HG02759 (cell line): ENCODE results near the gene LARGE2.

Source experiments
- ATAC-seq: cut with Tn5 transposase; IDR thresholded peaks from one replicate; pipeline ENCODE4 v1.9.1; 2021; ENCODE audit warnings: mild to moderate bottlenecking, moderate library complexity; ENCODE audit not compliant: unreplicated experiment

Gene LARGE2

DNA sequence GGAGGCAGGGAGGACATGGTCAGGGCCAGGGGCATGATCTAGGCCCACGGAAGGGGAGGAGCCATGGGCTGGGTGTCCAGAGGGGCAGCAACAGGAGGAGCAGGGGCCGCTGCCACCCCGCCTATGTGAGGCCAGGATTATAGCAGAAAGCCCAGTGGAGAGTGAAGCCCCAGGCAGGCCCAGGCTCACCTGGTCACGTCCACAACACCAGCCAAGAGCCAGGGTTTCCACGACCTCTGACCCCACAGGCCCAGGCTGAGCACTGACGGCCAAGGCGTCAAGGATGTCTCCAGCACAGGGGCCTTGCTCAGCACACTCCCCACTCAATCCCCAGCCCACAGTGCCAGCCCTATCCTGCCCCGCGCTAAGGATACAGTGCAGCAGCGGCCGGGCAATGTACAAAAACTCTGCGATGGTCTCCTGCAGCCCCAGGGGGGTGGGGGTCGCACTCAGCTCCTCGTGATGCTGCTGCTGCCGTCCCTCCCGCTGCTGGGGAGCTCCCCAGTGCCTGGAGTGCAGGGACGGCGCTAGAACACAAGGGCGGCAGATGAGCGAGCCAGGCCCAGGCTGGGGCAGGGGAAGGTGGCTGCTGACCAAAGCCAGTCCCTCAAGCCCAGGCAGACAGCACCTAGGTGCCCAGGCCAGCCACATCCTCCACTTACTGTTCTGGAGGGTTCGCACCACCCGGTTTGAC is 8.4 kb upstream of the LARGE2 start:
- no peak for ATAC-seq

DNA sequence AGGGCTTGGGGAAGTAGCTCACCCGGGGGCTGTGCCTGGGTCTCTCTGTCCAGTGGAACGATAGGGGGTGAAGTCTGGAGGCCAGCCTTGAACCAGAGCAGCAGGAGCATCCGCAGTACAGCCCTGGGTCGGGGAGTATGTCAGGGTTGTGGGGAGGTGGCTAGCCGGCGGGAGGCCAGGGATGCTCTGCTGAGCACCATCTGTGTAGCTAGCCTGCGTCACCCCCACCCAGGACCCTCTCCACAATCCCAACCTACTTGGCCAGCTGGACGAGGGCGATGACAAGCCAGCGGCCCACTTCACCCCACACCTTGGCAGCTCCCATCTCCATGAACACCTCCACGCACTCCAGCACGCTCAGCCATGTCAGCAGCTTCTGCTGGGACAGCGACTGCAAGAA is 7.0 kb upstream of the LARGE2 start:
- no peak for ATAC-seq

DNA sequence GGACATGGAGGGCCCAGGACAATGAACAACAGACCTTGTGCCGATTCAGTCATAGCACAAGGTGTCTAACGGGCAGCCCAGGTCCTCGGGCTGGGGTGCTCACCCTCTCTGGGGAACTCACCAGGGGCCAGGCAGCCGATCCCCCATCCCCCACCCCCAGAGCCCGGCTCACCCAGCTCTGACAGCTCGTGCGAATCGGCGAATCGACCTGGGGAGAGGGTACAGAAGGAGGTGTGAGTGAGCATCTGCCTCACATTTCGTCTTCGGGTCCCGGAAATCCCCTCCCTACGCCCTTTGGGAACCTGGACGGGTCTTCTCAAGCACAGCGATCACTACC is 5.2 kb upstream of the LARGE2 start:
- peak; percentile 1 for ATAC-seq

DNA sequence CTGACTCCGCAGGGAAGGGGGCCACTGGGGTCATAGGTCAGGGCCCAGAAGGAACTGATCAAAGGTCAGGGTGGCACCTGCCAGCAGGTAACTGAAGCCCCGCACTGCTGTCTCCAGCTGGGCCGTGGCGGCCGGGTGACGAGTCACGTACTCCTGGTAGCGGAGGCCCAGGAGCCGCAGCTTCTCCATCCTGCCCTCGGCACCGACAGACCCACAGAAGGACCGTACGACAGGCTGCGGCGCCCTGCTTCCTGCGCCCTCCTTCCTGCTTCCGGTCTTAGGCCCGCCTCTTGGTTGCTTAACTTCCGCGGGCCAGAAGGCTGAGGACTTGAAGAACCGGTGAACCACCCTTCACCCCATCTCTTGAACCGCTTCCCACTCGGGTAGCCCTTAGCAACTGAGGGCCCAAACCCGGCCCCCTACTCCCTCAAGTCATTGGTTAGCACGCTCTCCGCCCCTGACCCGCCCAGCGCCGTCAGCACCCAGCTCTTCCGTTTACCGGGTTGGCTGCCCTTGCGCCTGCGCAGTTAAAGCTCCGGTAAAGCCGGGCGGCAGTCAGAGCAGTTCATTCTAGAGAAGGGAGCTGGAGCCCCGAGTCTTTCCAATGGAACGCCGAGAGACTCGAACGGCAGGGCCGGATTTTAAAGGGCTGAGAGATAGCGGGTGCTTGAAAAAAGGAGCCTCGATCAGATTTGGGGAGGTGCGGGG is 4.7 kb upstream of the LARGE2 start, which contains the start of gene PEX16:
Gene PEX16 (minus strand): TSS at position 255 of the 708 bp plus-strand sequence. CDS start 66 bp downstream, at position 189.
- ATAC-seq: peak; percentile 93

DNA sequence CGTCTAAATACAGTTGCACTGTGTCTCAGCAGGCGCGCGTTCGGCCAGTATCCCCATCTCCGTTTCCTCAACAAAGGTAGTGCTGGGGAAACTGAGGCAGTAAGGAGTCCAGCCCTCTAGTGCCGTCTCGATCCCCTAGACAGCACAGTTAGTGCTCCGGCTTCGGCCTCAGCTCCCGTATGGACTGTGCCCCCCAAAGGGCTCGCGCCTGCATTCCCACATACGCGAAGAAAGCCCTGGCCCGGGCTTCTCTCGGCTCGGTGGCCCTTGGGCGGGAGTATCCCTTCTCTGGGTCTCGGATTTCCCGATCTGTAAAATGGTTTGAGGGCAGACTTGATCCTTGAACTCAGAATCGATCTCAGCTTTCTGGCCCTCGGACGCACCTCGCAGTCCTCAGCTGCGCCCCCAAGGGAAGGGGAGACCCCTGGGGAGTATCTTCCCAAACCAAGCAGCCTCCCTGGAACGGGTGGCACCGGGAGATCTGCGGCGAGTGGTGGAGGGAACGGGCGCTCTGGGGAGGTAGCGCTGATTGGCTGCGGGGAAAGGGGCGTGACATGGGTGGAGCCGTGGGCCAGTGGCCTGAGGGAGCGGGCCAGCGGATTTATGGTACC is 4.0 kb upstream of the LARGE2 start:
- ATAC-seq: peak; percentile 37

DNA sequence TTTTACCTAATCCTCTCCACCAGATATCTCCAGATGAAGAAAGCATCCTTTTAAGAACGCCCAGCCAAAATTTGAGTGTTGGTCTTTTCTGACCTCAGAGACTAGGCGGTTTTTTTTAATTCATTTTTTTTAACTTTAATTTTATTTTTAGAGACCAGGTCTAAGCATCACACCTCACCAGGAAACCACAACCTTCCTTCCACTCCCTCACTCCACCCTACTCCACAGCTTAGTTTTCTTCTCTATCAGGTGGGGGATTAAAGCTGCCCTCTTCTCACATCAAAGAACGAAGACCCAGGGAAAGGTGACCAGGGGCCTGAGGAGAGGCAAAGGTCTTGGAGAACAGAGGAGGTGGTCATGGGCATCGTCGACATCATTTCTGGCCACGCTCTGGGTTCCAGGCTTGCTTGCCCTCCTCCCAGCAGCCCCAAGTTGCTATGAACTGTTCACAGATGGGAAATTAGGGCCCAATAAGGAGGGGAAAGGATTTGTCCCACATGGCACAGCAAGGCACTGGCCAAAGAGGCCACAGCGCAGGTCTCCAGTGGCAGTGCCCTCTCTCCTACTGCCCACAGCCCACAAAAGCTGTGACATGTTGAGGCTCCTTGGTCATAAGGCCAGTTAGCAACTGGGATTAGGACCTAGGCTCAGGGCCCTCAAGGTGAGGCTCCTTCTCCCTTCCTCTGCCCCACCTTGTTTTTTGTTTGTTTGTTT is 3.3 kb upstream of the LARGE2 start:
- ATAC-seq: no peak

DNA sequence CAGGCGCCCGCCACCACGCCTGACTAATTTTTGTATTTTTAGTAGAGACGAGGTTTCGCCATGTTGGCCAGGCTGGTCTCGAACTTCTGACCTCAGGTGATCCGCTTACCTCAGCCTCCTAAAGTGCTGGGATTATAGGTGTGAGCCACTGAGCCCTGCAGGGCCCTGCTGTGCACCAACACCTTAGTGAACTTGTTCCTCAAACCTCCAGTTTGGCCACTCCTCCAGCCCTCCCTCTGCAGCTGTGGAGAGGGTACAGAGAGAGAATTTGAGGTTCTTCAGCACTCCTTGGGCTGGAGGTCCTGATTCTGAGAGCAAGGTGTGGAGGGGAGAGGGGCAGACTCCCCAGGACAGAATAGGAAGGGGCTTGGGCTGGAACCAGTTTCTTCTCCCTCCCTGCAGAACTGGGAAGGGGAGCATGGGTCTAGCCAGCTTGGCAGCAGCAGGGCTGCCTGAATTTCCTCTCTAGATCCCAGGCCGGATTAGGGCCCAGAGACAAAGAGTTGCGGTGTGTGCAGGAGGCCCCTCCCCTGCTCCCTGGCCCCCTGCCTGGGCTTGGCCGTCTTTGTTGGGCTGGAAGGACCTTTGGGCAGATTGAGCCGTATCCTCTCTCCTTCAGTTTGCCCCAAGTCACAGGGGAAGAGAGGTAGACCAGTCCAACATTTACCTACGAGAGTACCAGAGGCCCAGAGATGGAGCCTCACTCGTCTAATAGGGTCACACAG is 2.5 kb upstream of the LARGE2 start:
- no peak for ATAC-seq

DNA sequence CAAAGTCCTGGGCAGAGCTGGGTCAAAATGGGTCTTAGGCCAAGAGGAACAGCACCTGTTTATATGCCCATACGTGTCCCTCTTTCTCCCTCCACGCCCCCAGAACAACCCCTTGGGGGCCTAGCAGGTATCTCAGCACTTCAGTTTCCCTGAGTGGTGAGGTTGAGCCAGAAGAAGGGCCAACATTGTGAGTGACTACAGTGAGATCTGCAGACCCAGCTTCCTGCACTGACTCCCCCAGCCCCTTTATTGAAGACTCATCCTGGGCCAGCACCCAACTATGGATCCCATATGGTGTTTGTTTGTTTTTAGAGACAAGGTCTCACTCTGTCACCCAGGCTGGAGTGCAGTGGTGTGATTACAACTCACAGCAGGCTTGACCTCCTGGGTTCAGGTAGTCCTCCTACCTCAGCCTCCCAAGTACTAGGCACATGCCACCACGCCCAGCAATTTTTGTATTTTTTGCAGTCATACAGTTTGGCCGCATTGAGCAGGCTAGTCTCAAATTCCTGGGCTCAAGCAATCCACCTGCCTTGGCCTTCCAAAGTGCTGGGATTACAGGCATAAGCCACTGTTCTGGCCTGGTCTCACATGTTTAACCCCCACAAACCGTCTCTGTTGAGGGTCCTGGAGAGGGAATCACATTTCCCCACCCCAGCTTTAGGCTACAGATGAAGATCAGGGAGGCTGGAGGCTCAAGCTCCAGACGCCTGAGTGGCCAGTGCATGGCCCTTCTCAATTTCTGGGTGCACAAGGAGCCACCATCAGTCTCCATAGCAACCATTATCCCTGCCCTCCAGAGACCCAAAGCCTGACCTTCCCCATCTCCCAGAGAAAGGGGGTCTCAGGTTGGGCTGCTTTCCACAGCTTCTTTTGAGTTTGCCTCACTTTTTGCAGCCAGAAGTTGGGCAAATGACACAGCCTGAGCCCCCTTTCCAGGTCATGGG is 1.7 kb upstream of the LARGE2 start:
- ATAC-seq: no peak

DNA sequence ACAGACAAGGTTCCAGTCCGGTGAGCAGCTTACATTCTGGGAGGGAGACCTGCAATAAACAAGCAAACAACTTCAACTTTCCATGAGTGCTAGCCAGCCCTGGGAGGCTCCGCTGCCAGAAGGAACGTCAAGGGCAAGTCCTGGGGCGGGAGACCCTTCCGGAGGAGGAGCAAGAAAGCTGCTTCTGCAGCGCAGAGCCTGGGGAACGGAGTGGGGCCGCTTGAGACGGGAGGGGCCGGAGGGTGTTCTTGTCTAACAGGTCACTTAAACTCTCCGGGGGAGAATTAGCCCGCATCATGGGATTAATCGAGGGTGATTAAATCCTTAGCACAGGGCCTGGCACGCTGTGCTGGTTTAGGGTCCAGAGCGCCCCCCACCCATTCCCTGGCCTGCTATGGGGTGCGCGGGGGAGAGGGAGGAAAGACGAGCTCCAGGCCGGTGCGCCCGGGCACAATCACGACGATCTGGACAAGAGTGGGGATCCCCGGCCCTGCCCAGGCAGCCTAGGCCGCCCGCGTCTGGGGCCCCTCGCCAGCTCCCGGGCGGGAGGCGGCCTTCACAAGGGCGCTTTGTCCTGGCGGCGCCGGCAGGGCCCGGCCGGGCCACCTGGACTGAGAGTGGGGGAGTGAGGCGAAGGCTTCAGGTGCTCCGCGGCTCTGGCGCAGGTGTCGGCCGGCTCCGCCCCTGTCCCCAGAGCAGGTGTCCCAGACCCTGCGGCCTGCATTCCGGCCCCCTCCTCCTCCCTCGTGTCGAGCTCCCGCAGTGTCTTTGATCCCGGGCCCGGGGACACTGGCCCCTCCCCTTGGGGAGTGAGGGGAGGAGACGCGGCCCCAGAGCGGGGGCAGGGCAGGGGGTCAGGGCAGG is 663 bp upstream of the LARGE2 start:
- no peak for ATAC-seq

DNA sequence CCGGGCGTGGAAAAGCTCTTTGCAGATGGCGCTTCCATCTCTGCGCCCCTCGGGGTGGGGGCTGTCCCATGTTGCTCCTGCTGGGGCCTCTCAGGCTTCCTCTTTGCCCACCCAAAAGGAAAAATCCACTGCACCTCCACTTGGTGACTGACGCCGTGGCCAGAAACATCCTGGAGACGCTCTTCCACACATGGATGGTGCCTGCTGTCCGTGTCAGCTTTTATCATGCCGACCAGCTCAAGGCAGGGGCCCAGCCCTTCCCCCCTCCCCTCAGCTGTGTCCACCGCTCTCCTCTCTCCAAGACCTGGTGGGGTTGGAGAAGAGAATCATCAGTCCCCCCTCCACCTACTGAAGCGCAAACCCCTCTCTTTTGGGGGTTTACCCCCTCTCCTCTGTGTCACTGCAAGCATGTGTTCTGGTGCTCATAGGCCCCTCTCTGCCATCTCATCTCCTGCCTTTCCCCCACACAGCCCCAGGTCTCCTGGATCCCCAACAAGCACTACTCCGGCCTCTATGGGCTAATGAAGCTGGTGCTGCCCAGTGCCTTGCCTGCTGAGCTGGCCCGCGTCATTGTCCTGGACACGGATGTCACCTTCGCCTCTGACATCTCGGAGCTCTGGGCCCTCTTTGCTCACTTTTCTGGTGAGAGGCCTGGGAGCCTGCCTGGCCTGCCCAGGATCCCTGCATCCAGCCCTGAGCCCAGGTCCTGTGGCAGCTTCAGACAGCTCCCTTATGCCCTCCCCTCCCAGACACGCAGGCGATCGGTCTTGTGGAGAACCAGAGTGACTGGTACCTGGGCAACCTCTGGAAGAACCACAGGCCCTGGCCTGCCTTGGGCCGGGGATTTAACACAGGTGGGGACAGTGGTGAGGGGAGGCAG is 1.8 kb downstream of the LARGE2 start:
- ATAC-seq: no peak

DNA sequence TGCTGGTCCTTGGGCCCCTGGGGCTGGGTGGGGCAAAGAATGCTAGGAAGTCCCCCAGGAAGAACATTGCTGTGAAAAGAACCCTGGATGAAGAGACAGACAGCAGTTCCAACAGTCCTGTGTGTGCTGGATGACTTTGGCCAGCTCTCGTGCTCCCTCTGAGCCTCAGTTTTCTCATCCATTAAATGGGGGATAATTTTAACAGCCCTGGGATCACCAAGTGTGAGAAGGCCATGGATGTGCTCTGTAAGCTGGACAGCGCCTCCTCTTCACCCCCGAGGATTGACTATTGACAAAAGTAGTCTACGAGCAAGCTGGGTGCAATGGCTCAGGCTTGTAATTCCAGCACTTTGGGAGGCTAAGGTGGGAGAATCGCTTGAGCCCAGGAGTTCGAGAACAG is 2.5 kb downstream of the LARGE2 start:
- no peak for ATAC-seq

DNA sequence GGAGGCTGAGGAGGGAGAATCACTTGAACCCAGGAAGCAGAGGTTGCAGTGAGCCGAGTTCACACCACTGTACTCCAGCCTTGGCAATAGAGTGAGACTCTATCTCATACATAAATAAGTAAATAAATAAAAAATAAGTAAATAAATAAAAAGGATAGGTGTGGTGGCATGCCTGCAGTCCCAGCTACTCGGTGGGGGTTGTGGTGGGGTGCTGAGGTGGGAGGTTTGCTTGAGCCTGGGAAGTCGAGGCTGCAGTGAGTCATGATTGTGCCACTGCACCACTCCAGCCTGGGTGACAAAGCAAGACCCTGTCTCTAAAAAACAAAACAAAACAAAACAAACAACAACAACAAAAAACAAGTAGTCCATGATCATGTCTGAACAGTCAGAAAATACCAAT is 3.1 kb downstream of the LARGE2 start:
- no peak for ATAC-seq

DNA sequence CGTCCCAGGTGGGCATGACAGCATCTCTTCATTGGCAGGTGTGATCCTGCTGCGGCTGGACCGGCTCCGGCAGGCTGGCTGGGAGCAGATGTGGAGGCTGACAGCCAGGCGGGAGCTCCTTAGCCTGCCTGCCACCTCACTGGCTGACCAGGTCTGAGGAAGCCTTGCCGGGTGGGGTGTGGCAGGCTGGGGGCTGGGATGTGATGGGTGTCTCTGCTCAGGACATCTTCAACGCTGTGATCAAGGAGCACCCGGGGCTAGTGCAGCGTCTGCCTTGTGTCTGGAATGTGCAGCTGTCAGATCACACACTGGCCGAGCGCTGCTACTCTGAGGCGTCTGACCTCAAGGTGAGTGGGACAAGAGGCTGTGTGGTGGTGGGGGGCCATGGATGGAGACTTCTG is 3.5 kb downstream of the LARGE2 start:
- no peak for ATAC-seq

DNA sequence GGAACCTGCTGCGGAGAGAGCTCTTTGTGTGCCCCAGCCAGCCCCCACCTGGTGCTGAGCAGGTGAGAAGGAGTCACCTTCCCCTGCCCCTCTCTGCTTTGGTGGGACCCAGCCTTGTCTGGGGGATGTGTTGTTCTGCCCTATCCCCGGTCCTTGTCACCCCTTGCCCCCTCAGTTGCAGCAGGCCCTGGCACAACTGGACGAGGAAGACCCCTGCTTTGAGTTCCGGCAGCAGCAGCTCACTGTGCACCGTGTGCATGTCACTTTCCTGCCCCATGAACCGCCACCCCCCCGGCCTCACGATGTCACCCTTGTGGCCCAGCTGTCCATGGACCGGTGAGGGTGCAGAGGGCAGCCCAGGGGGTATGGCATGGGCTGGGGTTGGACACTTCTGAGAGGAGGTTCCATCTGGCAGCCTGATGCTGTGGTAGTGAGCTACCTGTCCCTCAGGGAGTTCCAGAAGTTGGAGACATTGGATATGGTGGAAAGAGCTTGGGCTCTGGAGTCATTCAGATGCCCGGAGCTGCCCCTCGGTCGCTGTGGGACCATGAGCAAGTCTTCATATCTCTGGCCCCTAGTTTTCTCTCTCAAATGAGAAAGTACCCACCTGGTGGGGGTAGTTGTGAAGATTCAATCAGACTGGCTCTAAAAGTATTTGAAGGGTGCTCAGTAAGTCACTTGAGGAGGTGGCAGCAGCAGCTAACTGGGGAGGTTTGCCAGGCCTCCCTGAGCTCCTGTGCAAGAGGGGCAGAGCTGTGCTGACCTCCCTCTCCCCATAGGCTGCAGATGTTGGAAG is 4.3 kb downstream of the LARGE2 start:
- no peak for ATAC-seq

DNA sequence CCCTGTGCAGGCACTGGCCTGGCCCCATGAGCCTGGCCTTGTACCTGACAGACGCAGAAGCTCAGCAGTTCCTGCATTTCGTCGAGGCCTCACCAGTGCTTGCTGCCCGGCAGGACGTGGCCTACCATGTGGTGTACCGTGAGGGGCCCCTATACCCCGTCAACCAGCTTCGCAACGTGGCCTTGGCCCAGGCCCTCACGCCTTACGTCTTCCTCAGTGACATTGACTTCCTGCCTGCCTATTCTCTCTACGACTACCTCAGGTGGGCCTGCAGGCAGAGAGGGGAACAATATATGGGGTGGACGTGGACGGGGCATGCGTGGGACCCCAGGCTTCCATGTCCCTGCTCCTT is 4.9 kb downstream of the LARGE2 start:
- ATAC-seq: no peak

DNA sequence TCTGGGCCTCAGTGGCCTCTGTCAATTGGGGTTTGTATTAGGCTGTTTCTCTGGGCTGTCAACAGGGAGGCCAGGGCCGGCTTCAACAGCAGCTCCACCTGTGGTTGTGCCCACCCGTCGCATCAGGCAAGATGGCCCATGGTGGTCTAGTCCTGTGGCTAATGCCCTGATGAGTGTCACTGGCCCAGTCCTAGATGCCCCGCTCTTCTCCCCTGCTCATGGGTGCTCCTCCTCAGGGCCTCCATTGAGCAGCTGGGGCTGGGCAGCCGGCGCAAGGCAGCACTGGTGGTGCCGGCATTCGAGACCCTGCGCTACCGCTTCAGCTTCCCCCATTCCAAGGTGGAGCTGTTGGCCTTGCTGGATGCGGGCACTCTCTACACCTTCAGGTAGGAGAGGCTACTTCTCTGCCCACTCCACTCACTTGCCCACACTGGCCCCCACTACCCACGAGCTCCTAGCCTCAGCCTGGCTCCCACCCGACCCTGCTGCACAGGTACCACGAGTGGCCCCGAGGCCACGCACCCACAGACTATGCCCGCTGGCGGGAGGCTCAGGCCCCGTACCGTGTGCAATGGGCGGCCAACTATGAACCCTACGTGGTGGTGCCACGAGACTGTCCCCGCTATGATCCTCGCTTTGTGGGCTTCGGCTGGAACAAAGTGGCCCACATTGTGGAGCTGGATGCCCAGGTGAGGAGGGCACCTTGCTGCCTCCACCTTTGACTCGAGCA is 5.4 kb downstream of the LARGE2 start:
- no peak for ATAC-seq
